Esophagus muscularis mucosa (tissue), 4 donors: ENCODE measurements around the gene RNF144A. TPM values are rescaled to one million over a fixed set of nuclear protein-coding genes. Genes with fewer than 3 reads are reported as not detected.

Source experiments
- DNase-seq: peaks from one replicate; pipeline ENCODE4 v3.0.0-alpha.2; 2017; ENCODE audit errors: extremely low spot score
- H3K27ac ChIP-seq, 4 donors: fragments of 200-600 bp; sonication (generic); replicated peaks in 1 of 4; 1 replicate in 3 of 4; 2 replicates in 1 of 4; pipeline ENCODE4 v1.5.1; 2016 to 2019; ENCODE audit warnings: mild to moderate bottlenecking in 1 of 4
- H3K27me3 ChIP-seq, 4 donors: fragments of 200-600 bp; sonication (generic); one replicate each; pipeline versions ENCODE4 v1.5.1 to v1.6.0; 2016 to 2019
- H3K36me3 ChIP-seq, 4 donors: fragments of 200-600 bp; sonication (generic); one replicate each; pipeline ENCODE4 v1.5.1; 2016 to 2019
- H3K4me1 ChIP-seq, 4 donors: fragments of 200-600 bp; sonication (generic); one replicate each; pipeline ENCODE4 v1.5.1; 2016 to 2019
- H3K4me3 ChIP-seq, 4 donors: fragments of 200-600 bp; sonication (generic); 1 replicate in 2 of 4; 2 replicates in 2 of 4; pipeline ENCODE4 v1.5.1; 2016 to 2019; ENCODE audit warnings: mild to moderate bottlenecking in 4 of 4, moderate library complexity in 1 of 4
- H3K9me3 ChIP-seq, 4 donors: fragments of 200-600 bp; sonication (generic); 1 replicate in 3 of 4; 2 replicates in 1 of 4; pipeline ENCODE4 v1.5.1; 2016 to 2019
- EP300 ChIP-seq: sonication (generic); formaldehyde crosslinking; IDR thresholded peaks from one replicate; pipeline ENCODE4 v1.6.1; 2017; ENCODE audit warnings: antibody characterized with exemption
- POLR2A ChIP-seq: fragments of 450-650 bp; IDR thresholded peaks from one replicate; pipeline ENCODE4 v1.6.1; 2017; ENCODE audit warnings: antibody characterized with exemption, moderate library complexity, mild to moderate bottlenecking, low read depth
- POLR2AphosphoS5 ChIP-seq, 2 donors: sonication (generic); formaldehyde crosslinking; IDR thresholded peaks; one replicate each; pipeline ENCODE4 v1.6.1; 2017; ENCODE audit warnings: antibody characterized with exemption in 2 of 2
- WGBS: methylation state at CpG from one replicate; pipeline ENCODE4 v1.1.5; 2018; 5-methylcytosine and 5-hydroxymethylcytosine counted together
- intact Hi-C: fragments of 100-400 bp; cut with DNase I; formaldehyde crosslinking; loops from one replicate; pipeline ENCODE4 v1.15.1; 2023
- total RNA-seq, 4 donors: library from RNA; depleted of rRNA; stranded (reverse); fragments of >200 nt; gene quantifications; one replicate each; pipeline versions ENCODE4 v1.1.0 to v1.2.1, GENCODE V29; 2016
- TF ChIP-seq, protein P1 (sequence below), 3 experiments: fragments of 200-600 bp in 2 of 3; fragments of 450-650 bp in 1 of 3; sonication (generic) in 2 of 3; IDR thresholded peaks; one replicate each; pipeline ENCODE4 v1.5.1; 2017 to 2019; ENCODE audit warnings: antibody characterized with exemption in 3 of 3, mild to moderate bottlenecking in 2 of 3, moderate library complexity in 1 of 3

Gene RNF144A
- total RNA-seq, 4 donors from 2014 or later: 5.4 to 10.8 (median 8.8) TPM

DNA sequence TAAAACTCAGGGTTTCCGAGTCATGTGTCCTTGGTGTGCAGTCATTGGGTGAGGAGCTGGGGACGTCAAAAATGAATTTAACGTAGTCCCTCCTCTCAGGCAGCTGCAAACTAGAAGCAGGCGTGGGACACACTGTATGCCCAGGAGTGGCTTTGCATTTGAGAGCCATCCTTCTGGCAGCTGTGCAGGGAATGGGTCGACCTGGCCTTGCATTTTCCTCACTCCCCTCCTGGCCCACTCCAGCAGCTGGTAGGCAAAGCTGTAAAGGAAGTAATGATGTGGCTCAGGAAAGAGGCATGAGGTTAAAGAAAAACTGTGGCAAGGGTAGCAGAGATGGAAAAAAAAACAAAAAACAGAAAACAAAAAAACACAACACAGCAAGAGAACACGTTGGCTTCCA lies 46.5 kb downstream of the RNF144A start:
- no peaks in the 10 kb centered on the region for H3K9me3 ChIP-seq

DNA sequence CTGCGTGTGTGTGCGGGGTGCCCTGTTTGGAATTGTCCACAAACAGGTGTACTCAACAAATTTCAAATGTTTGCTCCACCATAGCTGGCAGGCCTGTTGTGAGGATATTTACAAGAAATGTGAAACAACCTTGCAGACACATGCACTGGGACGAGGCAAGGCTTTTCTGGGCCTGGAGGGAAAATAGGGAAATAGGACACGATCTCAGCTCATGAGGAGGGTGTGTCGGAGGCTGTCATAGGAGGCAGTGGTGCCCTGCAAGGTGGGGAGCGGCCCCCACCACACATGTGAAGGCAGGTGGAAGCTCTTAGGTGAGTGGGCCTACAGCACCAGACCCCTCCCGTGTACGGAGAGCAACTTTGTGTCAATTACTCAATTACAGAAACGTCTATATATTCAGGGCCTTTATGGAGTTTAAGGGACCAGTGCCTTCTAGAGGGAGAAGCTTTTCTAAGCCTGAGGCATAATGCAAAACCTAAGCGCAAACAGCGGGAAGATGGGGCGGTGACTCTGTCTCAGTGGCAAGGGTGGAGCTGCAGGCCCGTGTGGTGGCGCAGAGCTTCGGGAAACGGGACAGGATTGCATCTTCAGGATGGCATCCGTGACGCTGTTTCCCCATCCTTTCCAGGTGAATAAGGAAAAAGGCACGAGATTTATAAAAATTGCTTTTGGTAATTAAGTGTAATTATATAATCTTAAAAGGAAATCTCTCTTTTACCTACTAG lies 48.0 kb downstream of the RNF144A start:
- TF ChIP-seq POLR2AphosphoS5 (IDR thresholded peaks at IDR 0.05) (no peak), POLR2A (no peak), EP300 (no peak)
- TF ChIP-seq, protein P1, sequence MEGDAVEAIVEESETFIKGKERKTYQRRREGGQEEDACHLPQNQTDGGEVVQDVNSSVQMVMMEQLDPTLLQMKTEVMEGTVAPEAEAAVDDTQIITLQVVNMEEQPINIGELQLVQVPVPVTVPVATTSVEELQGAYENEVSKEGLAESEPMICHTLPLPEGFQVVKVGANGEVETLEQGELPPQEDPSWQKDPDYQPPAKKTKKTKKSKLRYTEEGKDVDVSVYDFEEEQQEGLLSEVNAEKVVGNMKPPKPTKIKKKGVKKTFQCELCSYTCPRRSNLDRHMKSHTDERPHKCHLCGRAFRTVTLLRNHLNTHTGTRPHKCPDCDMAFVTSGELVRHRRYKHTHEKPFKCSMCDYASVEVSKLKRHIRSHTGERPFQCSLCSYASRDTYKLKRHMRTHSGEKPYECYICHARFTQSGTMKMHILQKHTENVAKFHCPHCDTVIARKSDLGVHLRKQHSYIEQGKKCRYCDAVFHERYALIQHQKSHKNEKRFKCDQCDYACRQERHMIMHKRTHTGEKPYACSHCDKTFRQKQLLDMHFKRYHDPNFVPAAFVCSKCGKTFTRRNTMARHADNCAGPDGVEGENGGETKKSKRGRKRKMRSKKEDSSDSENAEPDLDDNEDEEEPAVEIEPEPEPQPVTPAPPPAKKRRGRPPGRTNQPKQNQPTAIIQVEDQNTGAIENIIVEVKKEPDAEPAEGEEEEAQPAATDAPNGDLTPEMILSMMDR (IDR thresholded peaks at IDR 0.05): no peak
- no peaks in the 10 kb centered on the region for H3K9me3 ChIP-seq
- no peaks in the 10 kb centered on the region for H3K27me3 ChIP-seq
- DNase-seq: peak; percentile 57
- no peak overlapping the region for H3K4me3 ChIP-seq
- no peak overlapping the region for H3K27ac ChIP-seq
- intact Hi-C loops: no loop called here
- peaks cover 13 to 21% (median 15%) of the 10 kb centered on the region in 4 donors for H3K4me1 ChIP-seq
- 94% methylated on average over 19 of the region's 19 CpGs for whole genome bisulfite sequencing
- H3K36me3 ChIP-seq: peaks cover 0 to 7% (median 0%) of the 10 kb centered on the region in 4 donors

More for the DNA sequence above, 46.5 kb downstream of the RNF144A start:
- Histone ChIP-seq H3K4me3 (no peak overlapping the region), H3K27me3 (no peaks in the 10 kb centered on the region), H3K27ac (no peak overlapping the region), H3K4me1 (peaks cover 15 to 29% (median 22%) of the 10 kb centered on the region in 4 donors), H3K36me3 (no peaks in the 10 kb centered on the region)
- WGBS: 97% methylated on average over 6 of the region's 6 CpGs
- TF ChIP-seq, protein P1 (IDR thresholded peaks at IDR 0.05): no peak
- TF ChIP-seq POLR2A (no peak), POLR2AphosphoS5 (IDR thresholded peaks at IDR 0.05) (no peak), EP300 (no peak)
- DNase-seq: peak; percentile 74
- intact Hi-C loops: no loop called here

DNA sequence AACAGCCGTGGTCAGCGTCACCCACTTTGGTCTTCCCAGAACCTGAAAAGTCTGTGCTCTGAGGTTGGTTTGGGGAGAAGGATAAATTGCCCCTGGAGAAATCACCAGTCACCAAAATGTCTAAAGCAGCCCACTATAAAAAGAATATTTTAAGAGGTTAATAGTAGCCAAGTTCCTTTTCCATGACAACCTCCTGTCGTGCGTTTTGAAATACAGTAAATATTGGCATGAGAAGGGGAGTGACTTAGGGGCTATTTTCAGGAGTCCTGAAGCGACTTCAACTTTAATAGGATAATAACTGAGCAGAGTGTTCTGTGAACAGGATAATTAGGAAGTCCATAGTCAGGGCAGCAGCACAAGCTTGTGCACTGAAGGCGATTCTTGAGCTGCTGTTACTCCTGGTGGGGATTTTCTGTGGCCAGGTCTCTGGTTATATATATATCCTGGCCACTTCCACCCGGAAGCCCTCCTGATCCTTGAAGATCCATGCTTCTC lies 49.3 kb downstream of the RNF144A start:
- TF ChIP-seq POLR2AphosphoS5 (IDR thresholded peaks at IDR 0.05) (no peak), POLR2A (no peak), EP300 (no peak)
- Histone ChIP-seq H3K27me3 (no peaks in the 10 kb centered on the region), H3K9me3 (no peaks in the 10 kb centered on the region), H3K4me1 (peaks cover under 1 to 14% (median 2%) of the 10 kb centered on the region in 4 donors), H3K27ac (no peak overlapping the region), H3K4me3 (no peak overlapping the region), H3K36me3 (peaks cover 0 to 13% (median 0%) of the 10 kb centered on the region in 4 donors)
- peak; percentile 74 for DNase-seq
- intact Hi-C loops: no loop called here
- WGBS: 77% methylated on average over 7 of the region's 7 CpGs

DNA sequence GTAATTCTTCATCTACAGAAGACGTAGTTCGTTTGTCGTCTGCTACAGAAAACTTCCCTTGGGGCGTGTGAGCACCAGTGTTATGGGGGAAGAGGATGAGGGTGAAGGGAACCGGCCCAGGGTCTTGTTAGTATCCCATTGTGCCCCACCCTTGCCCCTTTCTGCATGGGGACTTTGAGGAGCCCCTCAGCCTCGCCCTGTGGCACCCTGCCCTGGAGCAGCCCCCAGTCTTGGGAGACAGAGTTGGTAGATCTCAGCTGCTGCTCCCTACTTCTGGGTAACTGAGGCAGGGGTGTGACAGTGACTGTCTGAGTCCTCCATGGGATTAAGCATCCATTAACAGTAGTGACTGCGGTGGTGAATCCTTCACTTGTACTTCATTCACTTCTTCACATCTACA lies 50.1 kb downstream of the RNF144A start:
- DNase-seq: no peak
- Histone ChIP-seq H3K4me1 (peaks cover 0 to 14% (median 0%) of the 10 kb centered on the region in 4 donors), H3K4me3 (no peak overlapping the region), H3K9me3 (no peaks in the 10 kb centered on the region), H3K27me3 (no peaks in the 10 kb centered on the region), H3K27ac (no peak overlapping the region), H3K36me3 (peaks cover 0 to 13% (median 0%) of the 10 kb centered on the region in 4 donors)
- 95% methylated on average over 7 of the region's 7 CpGs for WGBS
- TF ChIP-seq POLR2A (no peak), POLR2AphosphoS5 (IDR thresholded peaks at IDR 0.05) (no peak), EP300 (no peak)
- TF ChIP-seq, protein P1 (IDR thresholded peaks at IDR 0.05): no peak
- intact Hi-C loops: no loop called here

DNA sequence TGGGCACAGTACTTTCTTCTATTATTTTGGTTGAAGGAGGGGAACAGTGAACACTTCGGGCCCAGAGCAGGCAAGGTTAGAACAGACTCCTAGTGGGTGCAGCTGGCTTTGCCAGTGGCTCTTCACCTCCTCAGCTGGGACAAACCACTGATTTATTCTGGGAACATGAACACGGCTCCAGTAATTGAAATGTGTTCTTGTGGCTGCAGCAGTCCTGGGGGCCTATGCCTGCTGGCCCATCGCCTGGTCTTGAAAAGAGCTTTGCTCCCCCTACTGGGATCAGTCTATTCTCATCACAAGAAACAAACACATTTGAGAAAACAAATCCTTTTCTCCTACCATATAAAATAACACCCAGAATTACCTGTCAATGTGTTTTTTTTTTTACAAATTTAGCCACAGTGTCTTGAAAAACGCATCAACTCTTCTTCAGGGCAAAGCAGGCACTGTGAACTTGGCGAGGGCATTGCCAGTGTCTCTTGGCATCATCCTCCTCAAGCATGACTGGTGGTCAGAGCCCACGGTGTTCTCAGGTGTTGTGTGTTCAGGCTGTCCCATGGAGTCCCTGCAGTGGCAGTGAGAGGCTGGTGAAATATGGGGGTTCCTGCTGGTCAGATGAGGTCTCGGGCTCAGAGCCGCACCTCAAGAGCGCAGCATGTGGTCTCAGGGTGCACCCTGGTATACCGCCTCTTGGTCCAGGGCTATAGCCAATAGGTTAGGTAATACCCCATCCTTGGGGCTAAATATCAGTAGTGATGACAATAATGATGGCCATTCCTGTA lies 51.3 kb downstream of the RNF144A start:
- WGBS: 93% methylated on average over 9 of the region's 10 CpGs
- Histone ChIP-seq H3K4me3 (no peak overlapping the region), H3K36me3 (peaks cover 0 to 13% (median 0%) of the 10 kb centered on the region in 4 donors), H3K9me3 (no peaks in the 10 kb centered on the region), H3K4me1 (peaks cover 0 to 14% (median 0%) of the 10 kb centered on the region in 4 donors), H3K27ac (no peak overlapping the region), H3K27me3 (no peaks in the 10 kb centered on the region)
- intact Hi-C loops: no loop called here
- TF ChIP-seq POLR2A (no peak), POLR2AphosphoS5 (IDR thresholded peaks at IDR 0.05) (no peak), EP300 (no peak)
- TF ChIP-seq, protein P1 (IDR thresholded peaks at IDR 0.05): no peak
- DNase-seq: peak; percentile 66
